Effector memory CD8-positive, alpha-beta T cell (primary cell): ENCODE results near the gene CCT3.
A peak's percentile ranks its signal among the peaks of the same experiment; 100 is the strongest.

Experiments
- ATAC-seq: fragments of 150-1000 bp; cut with Tn5 transposase; replicated peaks from 2 replicates; pipeline ENCODE4 v1.10.0; 2021; ENCODE audit warnings: mild to moderate bottlenecking, moderate library complexity
- DNase-seq, 3 experiments: peaks; one replicate each; pipeline ENCODE4 v3.0.0; 2021
- H3K27ac Mint-ChIP-seq, 2 donors: one replicate each; pipeline ENCODE4 v1.8.0; 2022; ENCODE audit warnings: mild to moderate bottlenecking in 2 of 2, mixed read lengths in 2 of 2, moderate library complexity in 2 of 2
- H3K27me3 Mint-ChIP-seq, 2 donors: one replicate each; pipeline ENCODE4 v1.8.0; 2022; ENCODE audit warnings: mixed read lengths in 2 of 2
- H3K36me3 Mint-ChIP-seq: one replicate; pipeline ENCODE4 v1.8.0; 2022; ENCODE audit warnings: mild to moderate bottlenecking, moderate library complexity, mixed read lengths; ENCODE audit not compliant: insufficient read depth
- H3K4me1 Mint-ChIP-seq, 2 donors: one replicate each; pipeline ENCODE4 v1.8.0; 2022; ENCODE audit warnings: low read depth in 2 of 2, mixed read lengths in 2 of 2
- H3K4me3 Mint-ChIP-seq, 2 donors: one replicate each; pipeline ENCODE4 v1.8.0; 2022; ENCODE audit warnings: mild to moderate bottlenecking in 2 of 2, mixed read lengths in 2 of 2, moderate library complexity in 2 of 2
- H3K9me3 Mint-ChIP-seq, 2 donors: one replicate each; pipeline ENCODE4 v1.8.0; 2022; ENCODE audit warnings: mixed read lengths in 2 of 2
- total RNA-seq, 9 experiments: gene quantifications; one replicate each; lab custom pipeline; 2026; lab: John Stamatoyannopoulos, UW

Gene CCT3
- total RNA-seq, result 89.2 to 865 (median 195) reads per million in 9 experiments

GRCh38 chr1:156338180-156338976 lies at the start of gene CCT3, which contains the start of gene TSACC:
TSS of gene CCT3 (minus strand) at chr1:156338292. CDS start at chr1:156338184, 108 bp downstream.
TSS of gene TSACC (plus strand) at chr1:156338526. CDS start at chr1:156339758, 1,232 bp downstream.
- Mint-ChIP-seq H3K27me3 (no peaks in the 10 kb centered on the region), H3K27ac (peak within 1 kb of the TSS; percentile 90 to 93), H3K4me1 (peaks cover 28 to 30% of the 10 kb centered on the region in 2 donors), H3K9me3 (no peaks in the 10 kb centered on the region), H3K36me3 (peaks cover 28% of the 10 kb centered on the region), H3K4me3 (peak within 1 kb of the TSS; percentile 93 to 95)
- peak; percentile 91 for ATAC-seq
- DNase-seq, result peak; percentile 99 to 100 (median 99)

DNA sequence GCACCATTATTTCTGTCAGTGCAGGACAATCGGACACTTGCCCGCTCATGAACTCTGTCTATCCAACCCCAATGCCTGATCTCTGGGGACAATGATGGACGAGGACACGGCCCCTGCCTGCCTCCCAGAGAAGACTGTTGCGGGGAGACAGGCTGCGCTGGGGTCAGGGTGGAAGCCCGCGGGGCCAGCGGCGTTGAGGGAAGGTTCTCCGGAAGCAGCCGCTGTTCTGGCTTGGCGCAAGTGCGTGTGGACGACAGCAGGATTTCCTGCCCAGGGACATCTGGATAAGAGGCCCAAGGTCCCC lies 49.7 kb upstream of the CCT3 start:
- Mint-ChIP-seq H3K27me3 (peaks cover 24 to 69% of the 10 kb centered on the region in 2 donors), H3K4me1 (peaks cover 5 to 6% of the 10 kb centered on the region in 2 donors), H3K4me3 (no peak overlapping the region), H3K27ac (no peak overlapping the region), H3K9me3 (no peaks in the 10 kb centered on the region), H3K36me3 (no peaks in the 10 kb centered on the region)
- no peak for ATAC-seq
- DNase-seq, result no peak

DNA sequence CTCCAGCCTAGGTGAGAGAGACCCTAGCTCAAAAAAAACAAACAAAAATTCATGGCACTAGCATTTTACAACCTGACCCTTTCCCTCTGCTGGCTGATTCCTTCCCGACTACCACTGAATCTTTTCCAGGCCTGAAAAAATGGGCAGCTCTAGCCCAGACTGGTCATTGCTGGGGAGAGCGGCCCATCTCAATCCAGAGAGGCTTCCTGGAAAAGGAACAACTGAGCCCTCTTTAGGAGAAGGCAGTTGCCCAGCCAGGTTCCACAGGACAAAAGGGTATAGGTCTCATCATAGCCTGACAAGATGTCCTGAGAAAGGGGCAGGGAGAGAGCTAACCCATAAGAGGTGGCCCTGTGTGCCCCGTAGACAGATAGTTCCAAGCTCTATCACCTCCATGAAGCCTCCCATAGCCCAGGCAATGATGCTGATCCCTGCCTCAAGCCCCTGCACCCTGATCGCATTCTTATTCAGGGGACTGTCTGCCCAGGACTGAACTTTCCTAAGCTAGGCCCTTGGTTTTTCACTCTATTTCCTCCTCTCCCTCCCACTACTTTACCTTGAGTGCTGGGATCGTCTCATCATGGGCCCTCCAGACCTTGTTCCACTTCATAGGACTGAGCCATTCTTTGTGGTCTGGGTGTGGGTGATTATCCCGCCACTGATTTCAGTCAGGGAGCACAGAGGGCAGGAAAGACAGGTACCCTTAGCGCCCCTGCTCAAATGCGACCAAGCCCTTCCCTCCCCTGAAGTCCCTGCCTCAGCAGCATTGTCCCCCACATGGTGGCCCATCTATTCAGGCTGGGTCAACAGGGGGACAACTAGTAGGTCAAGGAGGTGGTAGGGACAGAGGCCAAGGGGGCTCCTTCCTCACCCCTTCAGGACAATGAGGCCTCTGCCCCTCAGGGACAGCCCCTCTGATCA lies 49.1 kb upstream of the CCT3 start:
- no peak for DNase-seq
- Mint-ChIP-seq H3K4me3 (no peak overlapping the region), H3K27ac (no peak overlapping the region), H3K27me3 (peaks cover 24 to 63% of the 10 kb centered on the region in 2 donors), H3K36me3 (no peaks in the 10 kb centered on the region), H3K4me1 (peaks cover 5 to 6% of the 10 kb centered on the region in 2 donors), H3K9me3 (no peaks in the 10 kb centered on the region)
- no peak for ATAC-seq

DNA sequence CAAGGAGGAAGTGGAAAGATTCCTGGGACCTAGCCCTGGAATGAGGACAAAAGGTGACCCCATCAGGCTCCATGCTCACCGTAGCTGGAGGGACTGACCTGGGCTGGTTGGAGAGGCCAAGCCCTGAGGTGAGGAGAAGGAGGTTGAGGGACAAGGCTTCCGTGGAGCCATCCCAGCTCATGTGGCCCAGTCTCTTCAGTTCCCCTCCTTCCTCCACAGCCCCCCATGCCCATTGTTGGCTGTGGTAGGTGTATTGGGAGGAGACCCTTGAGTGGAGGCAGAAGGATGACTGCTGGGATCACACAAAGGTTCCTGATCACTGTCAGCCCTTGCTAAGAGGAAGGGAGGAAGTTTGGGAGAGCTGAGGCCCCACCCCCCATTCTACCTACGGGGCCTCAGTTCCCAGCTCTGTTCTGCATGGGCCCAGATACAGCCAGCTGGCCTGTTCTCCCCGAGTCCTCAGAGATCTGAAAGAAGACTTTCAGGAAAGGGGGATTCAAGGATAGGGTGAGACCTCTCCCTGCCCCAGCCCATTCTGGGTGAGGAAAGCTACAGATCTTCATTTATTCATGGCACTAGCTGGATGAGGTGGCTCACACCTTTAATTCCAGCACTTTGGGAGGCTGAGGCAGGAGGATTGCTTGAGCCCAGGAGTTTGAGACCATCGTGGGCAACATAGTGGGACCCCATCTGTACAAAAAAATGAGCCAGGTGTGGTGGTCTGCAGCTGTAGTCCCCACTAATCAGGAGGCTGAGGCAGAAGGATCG lies 48.2 kb upstream of the CCT3 start:
- H3K27me3 Mint-ChIP-seq, result peaks cover 24 to 59% of the 10 kb centered on the region in 2 donors
- no peaks in the 10 kb centered on the region for H3K36me3 Mint-ChIP-seq

GRCh38 chr1:156385534-156386031 lies 47.5 kb upstream of the CCT3 start:
- Mint-ChIP-seq H3K27ac (peak overlapping the region in 1 of 2 donors; percentile 3), H3K9me3 (no peaks in the 10 kb centered on the region), H3K4me1 (peaks cover 5 to 6% of the 10 kb centered on the region in 2 donors), H3K36me3 (no peaks in the 10 kb centered on the region), H3K27me3 (peaks cover 20 to 57% of the 10 kb centered on the region in 2 donors), H3K4me3 (no peak overlapping the region)
- ATAC-seq, result peak; percentile 87
- peak; percentile 70 to 72 (median 71) for DNase-seq

More for the DNA sequence above, 48.2 kb upstream of the CCT3 start:
- DNase-seq, result no peak
- ATAC-seq, result no peak
- Mint-ChIP-seq H3K4me3 (no peak overlapping the region), H3K4me1 (peaks cover 5 to 6% of the 10 kb centered on the region in 2 donors), H3K9me3 (no peaks in the 10 kb centered on the region), H3K27ac (peak overlapping the region in 1 of 2 donors; percentile 3)

DNA sequence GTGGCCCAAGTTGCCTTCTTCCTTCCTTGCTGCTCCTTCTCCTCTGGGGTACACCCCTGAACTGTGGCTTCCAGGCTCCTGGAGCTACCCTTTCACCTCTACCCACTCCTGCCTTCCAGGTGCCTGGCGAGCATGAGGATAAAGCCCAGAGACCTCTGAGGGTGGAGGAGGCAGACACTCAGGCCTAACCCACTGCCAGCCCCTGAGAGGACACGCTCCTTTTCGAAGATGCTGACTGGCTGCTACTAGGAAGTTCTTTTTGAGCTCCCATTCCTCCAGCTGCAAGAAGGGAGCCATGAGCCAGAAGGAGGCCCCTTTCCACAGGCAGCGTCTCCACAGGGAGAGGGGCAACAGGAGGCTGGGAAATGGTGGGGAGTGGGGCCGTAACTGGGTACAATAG lies 46.6 kb upstream of the CCT3 start:
- H3K9me3 Mint-ChIP-seq, result no peaks in the 10 kb centered on the region
- no peak overlapping the region for H3K27ac Mint-ChIP-seq
- peaks cover 5 to 6% of the 10 kb centered on the region in 2 donors for H3K4me1 Mint-ChIP-seq
- no peak for DNase-seq
- H3K27me3 Mint-ChIP-seq, result peaks cover 20 to 53% of the 10 kb centered on the region in 2 donors
- no peak overlapping the region for H3K4me3 Mint-ChIP-seq
- ATAC-seq, result no peak
- H3K36me3 Mint-ChIP-seq, result no peaks in the 10 kb centered on the region

GRCh38 chr1:156384007-156384406 lies 45.9 kb upstream of the CCT3 start:
- DNase-seq (no peak), ATAC-seq (no peak)
- Mint-ChIP-seq H3K36me3 (no peaks in the 10 kb centered on the region), H3K4me3 (no peak overlapping the region), H3K9me3 (no peaks in the 10 kb centered on the region), H3K27me3 (peaks cover 14 to 51% of the 10 kb centered on the region in 2 donors), H3K27ac (no peak overlapping the region), H3K4me1 (peaks cover 5 to 6% of the 10 kb centered on the region in 2 donors)

GRCh38 chr1:156383023-156383422 lies 44.9 kb upstream of the CCT3 start:
- H3K9me3 Mint-ChIP-seq, result no peaks in the 10 kb centered on the region
- peaks cover 8 to 51% of the 10 kb centered on the region in 2 donors for H3K27me3 Mint-ChIP-seq
- H3K27ac Mint-ChIP-seq, result no peak overlapping the region
- peak; percentile 48 to 53 (median 49) for DNase-seq
- peaks cover 5 to 6% of the 10 kb centered on the region in 2 donors for H3K4me1 Mint-ChIP-seq
- H3K36me3 Mint-ChIP-seq, result no peaks in the 10 kb centered on the region
- no peak overlapping the region for H3K4me3 Mint-ChIP-seq
- peak; percentile 80 for ATAC-seq

DNA sequence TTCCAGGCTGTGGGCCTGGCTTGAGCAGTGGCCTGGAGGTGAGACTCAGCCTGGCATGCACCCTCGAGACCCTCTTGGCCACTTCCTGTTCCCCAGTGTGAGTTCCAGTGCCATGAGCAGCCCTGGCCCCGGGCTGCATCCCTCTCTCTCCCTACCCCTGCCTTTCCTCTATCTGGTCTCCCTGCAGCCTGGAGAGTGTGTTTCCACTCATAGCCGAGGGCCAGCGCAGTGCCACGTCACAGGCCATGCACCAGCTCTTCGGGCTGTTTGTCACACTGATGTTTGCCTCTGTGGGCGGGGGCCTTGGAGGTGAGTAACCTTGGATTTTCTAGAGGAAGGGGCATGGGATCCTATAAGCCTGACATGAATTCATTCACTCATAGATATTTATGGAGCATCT lies 44.5 kb upstream of the CCT3 start:
- Mint-ChIP-seq H3K4me1 (peaks cover 5 to 6% of the 10 kb centered on the region in 2 donors), H3K27ac (no peak overlapping the region), H3K9me3 (no peaks in the 10 kb centered on the region), H3K27me3 (peaks cover 6 to 51% of the 10 kb centered on the region in 2 donors), H3K36me3 (no peaks in the 10 kb centered on the region), H3K4me3 (no peak overlapping the region)
- DNase-seq, result no peak
- no peak for ATAC-seq

GRCh38 chr1:156379420-156380165 lies 41.5 kb upstream of the CCT3 start:
- H3K36me3 Mint-ChIP-seq, result no peaks in the 10 kb centered on the region
- DNase-seq, result no peak
- no peaks in the 10 kb centered on the region for H3K4me1 Mint-ChIP-seq
- no peak overlapping the region for H3K4me3 Mint-ChIP-seq
- H3K27ac Mint-ChIP-seq, result no peak overlapping the region
- H3K9me3 Mint-ChIP-seq, result no peaks in the 10 kb centered on the region
- no peak for ATAC-seq
- H3K27me3 Mint-ChIP-seq, result peaks cover 12 to 55% of the 10 kb centered on the region in 2 donors

DNA sequence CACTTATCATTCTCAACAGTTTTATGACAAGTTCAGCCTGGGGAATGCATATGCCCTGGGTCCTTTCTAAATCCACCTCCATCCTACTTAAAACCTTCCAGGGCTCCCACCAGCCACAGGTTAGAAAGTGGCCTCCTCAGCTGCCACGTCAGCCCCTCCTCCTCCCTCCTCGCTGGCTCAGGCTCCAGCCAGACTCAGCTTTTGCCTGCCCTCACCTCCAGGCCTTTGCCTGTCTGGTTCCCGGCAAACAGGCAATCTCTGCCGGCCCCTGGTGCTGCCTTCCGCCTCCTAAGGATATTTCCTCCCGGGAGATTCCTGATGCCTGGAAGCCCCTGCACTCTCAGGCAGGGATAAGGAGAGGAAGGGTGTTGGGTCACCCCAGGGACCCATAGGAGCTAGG lies 40.5 kb upstream of the CCT3 start:
- ATAC-seq (no peak), DNase-seq (no peak)
- Mint-ChIP-seq H3K4me3 (no peak overlapping the region), H3K9me3 (no peaks in the 10 kb centered on the region), H3K4me1 (no peaks in the 10 kb centered on the region), H3K27me3 (peaks cover 19 to 56% of the 10 kb centered on the region in 2 donors), H3K36me3 (no peaks in the 10 kb centered on the region), H3K27ac (no peak overlapping the region)
